ENCODE data around the gene TMEM213.

TMEM213 gene

GRCh38 chr7:138875794-138876193, 78.0 kb downstream of the TMEM213 start:
- DNase-seq: no peak

GRCh38 chr7:138876326-138876725, 78.5 kb downstream of the TMEM213 start:
- no peak for DNase-seq

GRCh38 chr7:138878051-138878450, 80.3 kb downstream of the TMEM213 start:
- no peak for DNase-seq

- no peak for DNase-seq
These were observed 81.1 kb downstream of the TMEM213 start for GRCh38 chr7:138878856-138879255.

- DNase-seq: no peak
These were observed 81.6 kb downstream of the TMEM213 start for GRCh38 chr7:138879356-138879755.

GRCh38 chr7:138880881-138881578, 83.2 kb downstream of the TMEM213 start:
- DNase-seq: no peak

GRCh38 chr7:138881579-138882188, 83.9 kb downstream of the TMEM213 start:
- no peak for DNase-seq

- no peak for DNase-seq
These were observed 84.5 kb downstream of the TMEM213 start for GRCh38 chr7:138882249-138882648.

- DNase-seq: no peak
These were observed 87.8 kb downstream of the TMEM213 start for GRCh38 chr7:138885383-138886147.

GRCh38 chr7:138886501-138886917, 88.7 kb downstream of the TMEM213 start:
- peak; percentile 45 for DNase-seq

GRCh38 chr7:138887085-138887710, 89.4 kb downstream of the TMEM213 start:
- DNase-seq: no peak
